ENCODE data around the gene STK11IP.

Gene STK11IP

GRCh38 chr2:219662566-219662965 lies 64.9 kb downstream of the STK11IP start:
- H3K4me3 ChIP-seq (ENCODE audit: low read length): no peak overlapping the region
- DNase-seq (ENCODE audit: low read depth): no peak
- TF ChIP-seq CTCF (conservative IDR thresholded peaks at IDR 0.05; ENCODE audit: low read length): no peak

- no peak overlapping the region for H3K4me3 ChIP-seq (ENCODE audit: low read length)
- no peak for DNase-seq (ENCODE audit: low read depth)
- TF ChIP-seq CTCF (conservative IDR thresholded peaks at IDR 0.05; ENCODE audit: low read length): no peak
Observed at GRCh38 chr2:219663116-219663762, 65.6 kb downstream of the STK11IP start.

- no peak overlapping the region for H3K4me3 ChIP-seq (ENCODE audit: low read length)
- no peak for TF ChIP-seq CTCF (conservative IDR thresholded peaks at IDR 0.05; ENCODE audit: low read length)
- DNase-seq (ENCODE audit: low read depth): no peak
Observed at GRCh38 chr2:219664041-219664440, 66.4 kb downstream of the STK11IP start.

GRCh38 chr2:219664944-219665343 lies 67.3 kb downstream of the STK11IP start:
- no peak overlapping the region for H3K4me3 ChIP-seq (ENCODE audit: low read length)
- TF ChIP-seq CTCF (conservative IDR thresholded peaks at IDR 0.05; ENCODE audit: low read length): no peak
- no peak for DNase-seq (ENCODE audit: low read depth)

- H3K4me3 ChIP-seq (ENCODE audit: low read length): no peak overlapping the region
- DNase-seq (ENCODE audit: low read depth): no peak
- TF ChIP-seq CTCF (conservative IDR thresholded peaks at IDR 0.05; ENCODE audit: low read length): no peak
Observed at GRCh38 chr2:219665926-219666325, 68.3 kb downstream of the STK11IP start.
